NCI-H1092 treated with DMSO at 0.1 percent for 48 hours (cell line): ENCODE measurements around the gene CCNQ.

Source experiments
- DNase-seq: peaks from one replicate; lab custom pipeline; 2025; lab: John Stamatoyannopoulos, UW

Gene CCNQ

GRCh38 chrX:153598541-153599191, at the start of gene CCNQ:
TSS of gene CCNQ (minus strand) at chrX:153599139. CDS start at chrX:153599073, 66 bp downstream.
- DNase-seq, result peak; percentile 31

GRCh38 chrX:153647461-153648357, 48.8 kb upstream of the CCNQ start:
- DNase-seq, result no peak

GRCh38 chrX:153646620-153647373, 47.9 kb upstream of the CCNQ start, which contains the start of gene DUSP9:
TSS of gene DUSP9 (plus strand) at chrX:153647203. CDS start at chrX:153647954, 751 bp downstream.
- no peak for DNase-seq

- no peak for DNase-seq
These were observed 47.1 kb upstream of the CCNQ start for GRCh38 chrX:153645921-153646488.

GRCh38 chrX:153645151-153645550, 46.2 kb upstream of the CCNQ start:
- no peak for DNase-seq

GRCh38 chrX:153644356-153645125, 45.6 kb upstream of the CCNQ start:
- no peak for DNase-seq

GRCh38 chrX:153643431-153644351, 44.8 kb upstream of the CCNQ start:
- no peak for DNase-seq

- no peak for DNase-seq
These were observed 43.9 kb upstream of the CCNQ start for GRCh38 chrX:153642655-153643430.

- DNase-seq, result no peak
These were observed 43.2 kb upstream of the CCNQ start for GRCh38 chrX:153642051-153642654.

GRCh38 chrX:153641627-153642026, 42.7 kb upstream of the CCNQ start:
- no peak for DNase-seq

GRCh38 chrX:153640736-153641575, 42.0 kb upstream of the CCNQ start:
- no peak for DNase-seq

GRCh38 chrX:153640045-153640686, 41.2 kb upstream of the CCNQ start:
- DNase-seq, result no peak

GRCh38 chrX:153639177-153640044, 40.5 kb upstream of the CCNQ start:
- DNase-seq, result no peak

GRCh38 chrX:153638436-153639176, 39.7 kb upstream of the CCNQ start:
- no peak for DNase-seq

GRCh38 chrX:153638041-153638371, 39.1 kb upstream of the CCNQ start:
- no peak for DNase-seq
